Keratinocyte (primary cell): ENCODE measurements around the gene CD3D.

Experiments used
- EZH2 ChIP-seq: IDR thresholded peaks from one replicate; pipeline ENCODE4 v1.6.1; 2012; ENCODE audit warnings: inconsistent platforms, mild to moderate bottlenecking, low read length, moderate library complexity
- TF ChIP-seq, protein P1 (sequence below), 3 experiments: IDR thresholded peaks in 1 of 3; conservative IDR thresholded peaks in 1 of 3; optimal IDR thresholded peaks in 1 of 3; 2 replicates in 2 of 3; 3 replicates in 1 of 3; pipeline versions ENCODE3 to v1.5.1; 2011; ENCODE audit warnings: low read length in 3 of 3, mild to moderate bottlenecking in 3 of 3, moderate library complexity in 2 of 3, control low read depth in 1 of 3, inconsistent platforms in 1 of 3; ENCODE audit not compliant: insufficient read depth in 2 of 3; ENCODE audit errors: extremely low read depth in 1 of 3

GRCh38 chr11:118358071-118358470 lies 15.6 kb upstream of the CD3D start:
- TF ChIP-seq, protein P1, sequence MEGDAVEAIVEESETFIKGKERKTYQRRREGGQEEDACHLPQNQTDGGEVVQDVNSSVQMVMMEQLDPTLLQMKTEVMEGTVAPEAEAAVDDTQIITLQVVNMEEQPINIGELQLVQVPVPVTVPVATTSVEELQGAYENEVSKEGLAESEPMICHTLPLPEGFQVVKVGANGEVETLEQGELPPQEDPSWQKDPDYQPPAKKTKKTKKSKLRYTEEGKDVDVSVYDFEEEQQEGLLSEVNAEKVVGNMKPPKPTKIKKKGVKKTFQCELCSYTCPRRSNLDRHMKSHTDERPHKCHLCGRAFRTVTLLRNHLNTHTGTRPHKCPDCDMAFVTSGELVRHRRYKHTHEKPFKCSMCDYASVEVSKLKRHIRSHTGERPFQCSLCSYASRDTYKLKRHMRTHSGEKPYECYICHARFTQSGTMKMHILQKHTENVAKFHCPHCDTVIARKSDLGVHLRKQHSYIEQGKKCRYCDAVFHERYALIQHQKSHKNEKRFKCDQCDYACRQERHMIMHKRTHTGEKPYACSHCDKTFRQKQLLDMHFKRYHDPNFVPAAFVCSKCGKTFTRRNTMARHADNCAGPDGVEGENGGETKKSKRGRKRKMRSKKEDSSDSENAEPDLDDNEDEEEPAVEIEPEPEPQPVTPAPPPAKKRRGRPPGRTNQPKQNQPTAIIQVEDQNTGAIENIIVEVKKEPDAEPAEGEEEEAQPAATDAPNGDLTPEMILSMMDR (optimal IDR thresholded peaks at IDR 0.05 in 1 of 3, IDR thresholded peaks at IDR 0.05 in 1 of 3, conservative IDR thresholded peaks at IDR 0.05 in 1 of 3; ENCODE audit: extremely low read depth in 1 of 3, insufficient read depth in 2 of 3, low read length in 3 of 3): no peak
- TF ChIP-seq EZH2: no peak
